ENCODE results near the gene DPP10. TPM values are rescaled to one million over a fixed set of nuclear protein-coding genes. Genes with fewer than 3 reads are reported as not detected.

DPP10 gene
- total RNA-seq, 1 donor from 2014 or later: 1.1 TPM

- H3K4me3 Mint-ChIP-seq (ENCODE audit: unreplicated experiment): no peak overlapping the region
- H3K9me3 ChIP-seq (ENCODE audit: insufficient read depth, low read depth, low read length): no peaks in the 10 kb centered on the region
These were observed 1241.9 kb downstream of the DPP10 start for GRCh38 chr2:115684345-115684744.

GRCh38 chr2:115691409-115691808 is 1249.0 kb downstream of the DPP10 start:
- no peak for FAIRE-seq

More at GRCh38 chr2:115684345-115684744, 1241.9 kb downstream of the DPP10 start:
- no peak for FAIRE-seq
- no peak overlapping the region for H3K9ac ChIP-seq (ENCODE audit: low read length)
- no peak for DNase-seq (ENCODE audit: low read depth)
- H3K4me2 ChIP-seq (ENCODE audit: low read length): no peak overlapping the region
- Mint-ChIP-seq H3K27ac (ENCODE audit: unreplicated experiment) (no peak overlapping the region), H3K36me3 (ENCODE audit: low read depth, unreplicated experiment) (no peaks in the 10 kb centered on the region), H3K9me3 (ENCODE audit: unreplicated experiment) (no peaks in the 10 kb centered on the region), H3K27me3 (ENCODE audit: low read depth, unreplicated experiment) (no peaks in the 10 kb centered on the region), H3K4me1 (ENCODE audit: low read depth, unreplicated experiment) (no peaks in the 10 kb centered on the region)
- TF ChIP-seq EZH2 (IDR thresholded peaks at IDR 0.05; ENCODE audit: insufficient read depth, low read length): no peak
- TF ChIP-seq, protein P1, sequence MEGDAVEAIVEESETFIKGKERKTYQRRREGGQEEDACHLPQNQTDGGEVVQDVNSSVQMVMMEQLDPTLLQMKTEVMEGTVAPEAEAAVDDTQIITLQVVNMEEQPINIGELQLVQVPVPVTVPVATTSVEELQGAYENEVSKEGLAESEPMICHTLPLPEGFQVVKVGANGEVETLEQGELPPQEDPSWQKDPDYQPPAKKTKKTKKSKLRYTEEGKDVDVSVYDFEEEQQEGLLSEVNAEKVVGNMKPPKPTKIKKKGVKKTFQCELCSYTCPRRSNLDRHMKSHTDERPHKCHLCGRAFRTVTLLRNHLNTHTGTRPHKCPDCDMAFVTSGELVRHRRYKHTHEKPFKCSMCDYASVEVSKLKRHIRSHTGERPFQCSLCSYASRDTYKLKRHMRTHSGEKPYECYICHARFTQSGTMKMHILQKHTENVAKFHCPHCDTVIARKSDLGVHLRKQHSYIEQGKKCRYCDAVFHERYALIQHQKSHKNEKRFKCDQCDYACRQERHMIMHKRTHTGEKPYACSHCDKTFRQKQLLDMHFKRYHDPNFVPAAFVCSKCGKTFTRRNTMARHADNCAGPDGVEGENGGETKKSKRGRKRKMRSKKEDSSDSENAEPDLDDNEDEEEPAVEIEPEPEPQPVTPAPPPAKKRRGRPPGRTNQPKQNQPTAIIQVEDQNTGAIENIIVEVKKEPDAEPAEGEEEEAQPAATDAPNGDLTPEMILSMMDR (IDR thresholded peaks at IDR 0.05; ENCODE audit: insufficient read depth, low read depth, low read length): no peak
- no peak overlapping the region for H3K4me3 ChIP-seq (ENCODE audit: insufficient read depth, low read depth, low read length)
- H4K20me1 ChIP-seq (ENCODE audit: insufficient read depth, low read length): no peaks in the 10 kb centered on the region
- no peak overlapping the region for H2AFZ ChIP-seq (ENCODE audit: low read depth, low read length)
- no peaks in the 10 kb centered on the region for H3K36me3 ChIP-seq (ENCODE audit: insufficient read depth, low read length)
- H3K27ac ChIP-seq (ENCODE audit: low read depth, low read length): no peak overlapping the region
- no peaks in the 10 kb centered on the region for H3K79me2 ChIP-seq (ENCODE audit: insufficient read depth, low read length)
- H3K27me3 ChIP-seq (ENCODE audit: insufficient read depth, low read length): no peaks in the 10 kb centered on the region
- no peaks in the 10 kb centered on the region for H3K4me1 ChIP-seq (ENCODE audit: insufficient read depth, low read length)

GRCh38 chr2:115694651-115695050 is 1252.2 kb downstream of the DPP10 start:
- Mint-ChIP-seq H3K27ac (ENCODE audit: unreplicated experiment) (no peak overlapping the region), H3K27me3 (ENCODE audit: low read depth, unreplicated experiment) (no peaks in the 10 kb centered on the region), H3K9me3 (ENCODE audit: unreplicated experiment) (no peaks in the 10 kb centered on the region), H3K36me3 (ENCODE audit: low read depth, unreplicated experiment) (no peaks in the 10 kb centered on the region), H3K4me1 (ENCODE audit: low read depth, unreplicated experiment) (no peaks in the 10 kb centered on the region), H3K4me3 (ENCODE audit: unreplicated experiment) (no peak overlapping the region)
- Histone ChIP-seq H3K4me1 (ENCODE audit: insufficient read depth, low read length) (no peaks in the 10 kb centered on the region), H3K36me3 (ENCODE audit: insufficient read depth, low read length) (no peaks in the 10 kb centered on the region), H3K27me3 (ENCODE audit: insufficient read depth, low read length) (no peaks in the 10 kb centered on the region), H3K9ac (ENCODE audit: low read length) (no peak overlapping the region), H3K4me3 (ENCODE audit: insufficient read depth, low read depth, low read length) (no peak overlapping the region), H3K4me2 (ENCODE audit: low read length) (no peak overlapping the region), H2AFZ (ENCODE audit: low read depth, low read length) (no peak overlapping the region), H3K27ac (ENCODE audit: low read depth, low read length) (no peak overlapping the region), H3K79me2 (ENCODE audit: insufficient read depth, low read length) (no peaks in the 10 kb centered on the region), H3K9me3 (ENCODE audit: insufficient read depth, low read depth, low read length) (no peaks in the 10 kb centered on the region), H4K20me1 (ENCODE audit: insufficient read depth, low read length) (no peaks in the 10 kb centered on the region)
- FAIRE-seq (no peak), DNase-seq (ENCODE audit: low read depth) (no peak)
- no peak for TF ChIP-seq EZH2 (IDR thresholded peaks at IDR 0.05; ENCODE audit: insufficient read depth, low read length)
- TF ChIP-seq, protein P1 (IDR thresholded peaks at IDR 0.05; ENCODE audit: insufficient read depth, low read depth, low read length): no peak

More at GRCh38 chr2:115691409-115691808, 1249.0 kb downstream of the DPP10 start:
- Histone ChIP-seq H3K4me2 (ENCODE audit: low read length) (no peak overlapping the region), H3K27ac (ENCODE audit: low read depth, low read length) (no peak overlapping the region), H3K9me3 (ENCODE audit: insufficient read depth, low read depth, low read length) (no peaks in the 10 kb centered on the region), H3K4me1 (ENCODE audit: insufficient read depth, low read length) (no peaks in the 10 kb centered on the region), H3K27me3 (ENCODE audit: insufficient read depth, low read length) (no peaks in the 10 kb centered on the region), H3K9ac (ENCODE audit: low read length) (no peak overlapping the region), H2AFZ (ENCODE audit: low read depth, low read length) (no peak overlapping the region), H3K36me3 (ENCODE audit: insufficient read depth, low read length) (no peaks in the 10 kb centered on the region), H4K20me1 (ENCODE audit: insufficient read depth, low read length) (no peaks in the 10 kb centered on the region), H3K79me2 (ENCODE audit: insufficient read depth, low read length) (no peaks in the 10 kb centered on the region), H3K4me3 (ENCODE audit: insufficient read depth, low read depth, low read length) (no peak overlapping the region)
- H3K27me3 Mint-ChIP-seq (ENCODE audit: low read depth, unreplicated experiment): no peaks in the 10 kb centered on the region
- H3K4me3 Mint-ChIP-seq (ENCODE audit: unreplicated experiment): no peak overlapping the region
- no peaks in the 10 kb centered on the region for H3K4me1 Mint-ChIP-seq (ENCODE audit: low read depth, unreplicated experiment)
- no peaks in the 10 kb centered on the region for H3K9me3 Mint-ChIP-seq (ENCODE audit: unreplicated experiment)
- H3K36me3 Mint-ChIP-seq (ENCODE audit: low read depth, unreplicated experiment): no peaks in the 10 kb centered on the region
- no peak overlapping the region for H3K27ac Mint-ChIP-seq (ENCODE audit: unreplicated experiment)
- DNase-seq (ENCODE audit: low read depth): no peak
- TF ChIP-seq EZH2 (IDR thresholded peaks at IDR 0.05; ENCODE audit: insufficient read depth, low read length): no peak
- TF ChIP-seq, protein P1 (IDR thresholded peaks at IDR 0.05; ENCODE audit: insufficient read depth, low read depth, low read length): no peak
